Smooth muscle cell (in vitro differentiated cells): Measurements from ENCODE around the gene INMT. TPM values are rescaled to one million over a fixed set of nuclear protein-coding genes. Genes with fewer than 3 reads are reported as not detected.

Source experiments
- DNase-seq: peaks from one replicate; lab custom pipeline; 2025; ENCODE audit not compliant: unreplicated experiment; lab: John Stamatoyannopoulos, UW
- H2AFZ ChIP-seq: fragments of 200-600 bp; sonication (generic); 2 replicates; pipeline ENCODE4 v1.6.0; 2016; ENCODE audit warnings: antibody characterized with exemption, low read depth, mild to moderate bottlenecking
- H3F3A ChIP-seq: fragments of 200-600 bp; sonication (generic); 2 replicates; pipeline ENCODE4 v1.6.0; 2017; ENCODE audit warnings: antibody characterized with exemption, low read depth
- H3K27ac ChIP-seq: fragments of 200-600 bp; sonication (generic); 2 replicates; pipeline ENCODE4 v1.5.1; 2016; ENCODE audit warnings: low read depth, mild to moderate bottlenecking
- H3K27me3 ChIP-seq: fragments of 200-600 bp; sonication (generic); 2 replicates; pipeline ENCODE4 v1.6.1; 2016; ENCODE audit warnings: low read depth, mild to moderate bottlenecking
- H3K36me3 ChIP-seq: fragments of 200-600 bp; sonication (generic); 2 replicates; pipeline ENCODE4 v1.5.1; 2016; ENCODE audit warnings: low read depth
- H3K4me1 ChIP-seq: fragments of 200-600 bp; sonication (generic); 2 replicates; pipeline ENCODE4 v1.5.1; 2016; ENCODE audit warnings: low read depth
- H3K4me2 ChIP-seq: fragments of 200-600 bp; sonication (generic); 2 replicates; pipeline ENCODE4 v1.6.0; 2016; ENCODE audit warnings: mild to moderate bottlenecking
- H3K4me3 ChIP-seq: fragments of 200-600 bp; sonication (generic); 2 replicates; pipeline ENCODE4 v1.5.1; 2016; ENCODE audit warnings: mild to moderate bottlenecking
- H3K79me2 ChIP-seq: fragments of 200-600 bp; sonication (generic); 2 replicates; pipeline ENCODE4 v1.6.0; 2016; ENCODE audit warnings: low read depth, mild to moderate bottlenecking
- H3K9ac ChIP-seq: fragments of 200-600 bp; sonication (generic); 2 replicates; pipeline ENCODE4 v1.6.0; 2016; ENCODE audit warnings: low read depth
- H3K9me3 ChIP-seq: fragments of 200-600 bp; sonication (generic); replicated peaks from 2 replicates; pipeline ENCODE4 v1.5.1; 2016; ENCODE audit warnings: low read depth
- H4K20me1 ChIP-seq: fragments of 200-600 bp; sonication (generic); 2 replicates; pipeline ENCODE4 v1.6.0; 2016; ENCODE audit warnings: low read depth
- WGBS: methylation state at CpG from one replicate; pipeline ENCODE4 v1.1.7; 2016; ENCODE audit warnings: low lambda C conversion rate; 5-methylcytosine and 5-hydroxymethylcytosine counted together
- polyA plus RNA-seq: library from polyadenylated mRNA; unstranded; fragments of >200 nt; fragmentation: Nextera tagmentation; extraction: Ambion mirVana; gene quantifications from 2 replicates; pipeline ENCODE4 v1.2.1, GENCODE V29; 2016
- total RNA-seq: library from RNA; depleted of rRNA; stranded (reverse); fragments of >200 nt; gene quantifications from 2 replicates; pipeline ENCODE4 v1.2.3, GENCODE V29; 2014
- TF ChIP-seq, protein P1 (sequence below): fragments of 200-600 bp; sonication (generic); IDR thresholded peaks from 2 replicates; pipeline ENCODE4 v1.5.1; 2017; ENCODE audit warnings: borderline replicate concordance, mild to moderate bottlenecking, antibody characterized with exemption; ENCODE audit not compliant: insufficient read depth, poor library complexity, severe bottlenecking

INMT gene
- total and polyA plus RNA-seq, 2 experiments from 2014 or later = 2.3 to 4.0 TPM

DNA sequence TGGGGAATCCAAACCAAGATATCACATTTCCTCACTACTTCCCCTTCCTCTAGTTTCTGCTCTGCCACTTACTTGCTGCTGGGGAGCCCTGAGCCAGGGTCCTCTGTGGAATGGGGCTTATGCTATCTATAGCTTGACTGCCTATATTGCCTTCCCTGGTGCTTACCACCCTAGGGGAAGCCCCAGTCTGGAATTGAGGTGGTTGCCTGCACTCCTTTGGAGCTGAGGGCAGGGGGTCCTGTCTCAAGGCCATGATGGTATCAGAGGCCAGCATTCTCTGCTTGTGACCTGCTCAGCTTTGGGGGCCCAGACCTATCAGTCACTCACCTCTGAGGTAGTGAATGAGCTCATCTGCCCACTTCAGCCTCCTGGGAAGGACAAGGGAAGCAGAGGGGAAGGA is 29.3 kb upstream of the INMT start:
- Histone ChIP-seq H4K20me1 (no peaks in the 10 kb centered on the region), H3K9me3 (no peaks in the 10 kb centered on the region), H3K79me2 (no peaks in the 10 kb centered on the region), H3K4me2 (no peak overlapping the region), H3K4me3 (no peak overlapping the region), H3F3A (no peaks in the 10 kb centered on the region), H3K36me3 (no peaks in the 10 kb centered on the region), H3K9ac (no peak overlapping the region), H3K27ac (no peak overlapping the region), H3K27me3 (no peaks in the 10 kb centered on the region), H2AFZ (no peak overlapping the region), H3K4me1 (no peaks in the 10 kb centered on the region)
- TF ChIP-seq, protein P1, sequence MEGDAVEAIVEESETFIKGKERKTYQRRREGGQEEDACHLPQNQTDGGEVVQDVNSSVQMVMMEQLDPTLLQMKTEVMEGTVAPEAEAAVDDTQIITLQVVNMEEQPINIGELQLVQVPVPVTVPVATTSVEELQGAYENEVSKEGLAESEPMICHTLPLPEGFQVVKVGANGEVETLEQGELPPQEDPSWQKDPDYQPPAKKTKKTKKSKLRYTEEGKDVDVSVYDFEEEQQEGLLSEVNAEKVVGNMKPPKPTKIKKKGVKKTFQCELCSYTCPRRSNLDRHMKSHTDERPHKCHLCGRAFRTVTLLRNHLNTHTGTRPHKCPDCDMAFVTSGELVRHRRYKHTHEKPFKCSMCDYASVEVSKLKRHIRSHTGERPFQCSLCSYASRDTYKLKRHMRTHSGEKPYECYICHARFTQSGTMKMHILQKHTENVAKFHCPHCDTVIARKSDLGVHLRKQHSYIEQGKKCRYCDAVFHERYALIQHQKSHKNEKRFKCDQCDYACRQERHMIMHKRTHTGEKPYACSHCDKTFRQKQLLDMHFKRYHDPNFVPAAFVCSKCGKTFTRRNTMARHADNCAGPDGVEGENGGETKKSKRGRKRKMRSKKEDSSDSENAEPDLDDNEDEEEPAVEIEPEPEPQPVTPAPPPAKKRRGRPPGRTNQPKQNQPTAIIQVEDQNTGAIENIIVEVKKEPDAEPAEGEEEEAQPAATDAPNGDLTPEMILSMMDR = no peak
- no peak for DNase-seq

DNA sequence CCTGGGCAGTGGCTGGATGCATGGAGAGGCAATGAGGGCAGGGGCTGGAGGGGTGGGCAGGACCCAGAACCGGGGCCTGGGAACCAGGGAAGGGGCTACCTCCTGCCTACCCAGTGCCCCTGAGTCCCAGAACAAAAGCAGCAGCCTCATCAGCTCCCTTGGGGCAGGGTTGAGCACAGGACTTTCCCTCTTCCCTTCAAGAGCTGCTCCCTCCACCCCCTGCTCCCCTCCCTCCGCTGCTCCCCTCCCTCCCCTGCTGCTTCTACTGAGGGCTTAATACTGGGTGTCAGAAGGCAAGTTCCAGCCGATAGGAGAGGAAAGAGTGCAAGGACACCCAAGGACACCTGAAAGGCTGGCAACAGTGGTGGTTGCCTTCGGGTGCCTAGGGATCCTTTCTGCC is 28.2 kb upstream of the INMT start:
- H3K27me3 ChIP-seq = no peaks in the 10 kb centered on the region
- no peak overlapping the region for H3K4me2 ChIP-seq
- H3K4me1 ChIP-seq = no peaks in the 10 kb centered on the region
- DNase-seq = no peak
- no peaks in the 10 kb centered on the region for H3K36me3 ChIP-seq
- H3K9ac ChIP-seq = no peak overlapping the region
- 79% methylated on average over 3 of the region's 4 CpGs for WGBS
- no peaks in the 10 kb centered on the region for H3K9me3 ChIP-seq
- no peak overlapping the region for H2AFZ ChIP-seq
- H3K27ac ChIP-seq = no peak overlapping the region
- no peak overlapping the region for H3K4me3 ChIP-seq
- no peaks in the 10 kb centered on the region for H3F3A ChIP-seq
- no peaks in the 10 kb centered on the region for H3K79me2 ChIP-seq
- TF ChIP-seq, protein P1 = no peak
- no peaks in the 10 kb centered on the region for H4K20me1 ChIP-seq

DNA sequence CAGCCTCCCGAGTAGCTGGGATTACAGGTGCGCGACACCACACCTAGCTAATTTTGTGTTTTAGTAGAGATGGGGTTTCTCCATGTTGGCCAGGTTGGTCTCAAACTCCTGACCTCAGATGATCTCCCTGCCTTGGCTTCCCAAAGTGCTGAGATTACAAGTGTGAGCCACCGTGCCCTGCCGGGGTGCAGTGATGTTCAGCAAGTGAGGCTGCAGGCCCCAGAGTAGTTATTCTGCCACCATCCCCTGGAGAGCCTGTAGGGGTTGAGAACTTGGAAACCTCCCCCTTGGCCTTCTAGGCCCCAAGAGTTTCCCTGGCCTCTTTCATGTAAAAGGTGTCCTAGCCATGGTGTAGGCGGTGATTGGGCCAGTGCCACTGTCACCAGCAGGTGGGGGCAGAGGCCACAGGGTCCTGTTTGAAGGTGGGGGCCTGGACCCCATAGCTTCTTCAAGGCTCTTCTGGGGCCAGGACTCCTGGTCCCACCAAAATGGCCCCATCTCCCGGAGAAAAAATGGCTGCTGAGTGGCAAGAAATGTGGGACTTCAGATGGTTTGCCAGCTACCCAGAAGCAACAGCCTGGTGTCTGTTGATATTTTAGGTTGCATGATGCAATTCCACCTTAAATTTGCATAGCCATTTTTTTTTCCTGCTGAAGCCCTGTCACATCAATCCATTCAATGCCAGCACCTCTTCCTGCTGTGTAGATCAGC is 25.5 kb upstream of the INMT start:
- H2AFZ ChIP-seq = no peak overlapping the region
- H3K9me3 ChIP-seq = no peaks in the 10 kb centered on the region
- 99% methylated on average over 7 of the region's 7 CpGs for WGBS
- no peaks in the 10 kb centered on the region for H3K36me3 ChIP-seq
- no peaks in the 10 kb centered on the region for H3K27me3 ChIP-seq
- no peaks in the 10 kb centered on the region for H3K4me1 ChIP-seq
- no peak overlapping the region for H3K4me3 ChIP-seq
- TF ChIP-seq, protein P1 = no peak
- H3K27ac ChIP-seq = no peak overlapping the region
- no peaks in the 10 kb centered on the region for H3F3A ChIP-seq
- H3K79me2 ChIP-seq = no peaks in the 10 kb centered on the region
- no peaks in the 10 kb centered on the region for H4K20me1 ChIP-seq
- no peak overlapping the region for H3K9ac ChIP-seq
- no peak overlapping the region for H3K4me2 ChIP-seq
- DNase-seq = no peak
